Keratinocyte (primary cell): ENCODE measurements around the gene PMIS2. TPM values are rescaled to one million over a fixed set of nuclear protein-coding genes. Genes with fewer than 3 reads are reported as not detected.

Experiments
- DNase-seq: peaks from one replicate; pipeline ENCODE4 v3.0.0-alpha.2; 2011; ENCODE audit warnings: low read depth, missing footprints, low spot score
- FAIRE-seq: peaks from 2 replicates; lab custom pipeline; 2011; peaks lifted over from hg19 to GRCh38; lab: Jason Lieb, UNC
- H2AFZ ChIP-seq: 2 replicates; pipeline ENCODE4 v1.6.0; 2012; ENCODE audit warnings: low read length, control low read depth, inconsistent platforms; ENCODE audit not compliant: control insufficient read depth
- H3K27ac ChIP-seq: 2 replicates; pipeline ENCODE4 v1.5.1; 2011; ENCODE audit warnings: low read length; ENCODE audit not compliant: control insufficient read depth, insufficient read depth
- H3K27me3 ChIP-seq: 3 replicates; pipeline ENCODE4 v1.6.0; 2011; ENCODE audit warnings: low read length; ENCODE audit not compliant: control insufficient read depth, insufficient read depth; ENCODE audit errors: extremely low read depth
- H3K36me3 ChIP-seq, 2 experiments: 2 replicates in 1 of 2; 3 replicates in 1 of 2; pipeline ENCODE4 v1.5.1; 2011; ENCODE audit warnings: low read length in 2 of 2, mild to moderate bottlenecking in 1 of 2; ENCODE audit not compliant: control insufficient read depth in 2 of 2, insufficient read depth in 2 of 2; ENCODE audit errors: extremely low read depth in 1 of 2
- H3K4me1 ChIP-seq: 3 replicates; pipeline ENCODE4 v1.5.1; 2011; ENCODE audit warnings: low read length; ENCODE audit not compliant: control insufficient read depth, insufficient read depth; ENCODE audit errors: extremely low read depth
- H3K4me2 ChIP-seq: 3 replicates; pipeline ENCODE4 v1.6.0; 2011; ENCODE audit warnings: low read depth, low read length; ENCODE audit not compliant: control insufficient read depth, insufficient read depth; ENCODE audit errors: extremely low read depth
- H3K4me3 ChIP-seq, 3 experiments: fragments of 200-600 bp in 1 of 3; sonication (generic) in 1 of 3; 2 replicates in 2 of 3; 3 replicates in 1 of 3; pipeline ENCODE4 v1.5.1; 2011 to 2016; ENCODE audit warnings: low read length in 3 of 3, mild to moderate bottlenecking in 3 of 3, control low read depth in 2 of 3, inconsistent platforms in 1 of 3, low read depth in 1 of 3, mixed read lengths in 1 of 3, mixed run types in 1 of 3, moderate library complexity in 1 of 3; ENCODE audit not compliant: control insufficient read depth in 2 of 3, insufficient read depth in 2 of 3; ENCODE audit errors: extremely low read depth in 1 of 3
- H3K79me2 ChIP-seq: 2 replicates; pipeline ENCODE4 v1.6.0; 2012; ENCODE audit warnings: low read length; ENCODE audit not compliant: control insufficient read depth, insufficient read depth
- H3K9ac ChIP-seq: 3 replicates; pipeline ENCODE4 v1.6.0; 2011; ENCODE audit warnings: low read length; ENCODE audit not compliant: control insufficient read depth, insufficient read depth; ENCODE audit errors: extremely low read depth
- H3K9me1 ChIP-seq: 3 replicates; pipeline ENCODE4 v1.6.0; 2011; ENCODE audit warnings: low read length; ENCODE audit not compliant: control insufficient read depth, insufficient read depth; ENCODE audit errors: extremely low read depth
- H3K9me3 ChIP-seq: 2 replicates; pipeline ENCODE4 v1.5.1; 2012; ENCODE audit warnings: low read depth, low read length; ENCODE audit not compliant: control insufficient read depth
- H4K20me1 ChIP-seq: 3 replicates; pipeline ENCODE4 v1.6.0; 2011; ENCODE audit warnings: low read length; ENCODE audit not compliant: control insufficient read depth, insufficient read depth; ENCODE audit errors: extremely low read depth
- EZH2 ChIP-seq: IDR thresholded peaks from one replicate; pipeline ENCODE4 v1.6.1; 2012; ENCODE audit warnings: inconsistent platforms, mild to moderate bottlenecking, low read length, moderate library complexity
- dilution Hi-C: fragments of 300-500 bp; cut with MboI; formaldehyde crosslinking; loops from one replicate; pipeline ENCODE4 v1.7.0; 2020; ENCODE audit warnings: low sequenced_read_pairs; ENCODE audit not compliant: extremely low pct_ligation_motif_present
- polyA plus RNA-seq, 5 experiments: library from polyadenylated mRNA; depleted of rRNA in 3 of 5; stranded (reverse) in 3 of 5; stranded (forward) in 1 of 5; unstranded in 1 of 5; fragments of >200 nt; gene quantifications; 1 replicate in 1 of 5; 2 replicates in 3 of 5; 3 replicates in 1 of 5; pipeline versions ENCODE4 v1.2.1 to v1.2.3, GENCODE V29; 2011 to 2012; ENCODE audit warnings: missing spikeins in 2 of 5, low read depth in 1 of 5, low replicate concordance in 1 of 5
- TF ChIP-seq, protein P1 (sequence below), 3 experiments: IDR thresholded peaks in 1 of 3; conservative IDR thresholded peaks in 1 of 3; optimal IDR thresholded peaks in 1 of 3; 2 replicates in 2 of 3; 3 replicates in 1 of 3; pipeline versions ENCODE3 to v1.5.1; 2011; ENCODE audit warnings: low read length in 3 of 3, mild to moderate bottlenecking in 3 of 3, moderate library complexity in 2 of 3, control low read depth in 1 of 3, inconsistent platforms in 1 of 3; ENCODE audit not compliant: insufficient read depth in 2 of 3; ENCODE audit errors: extremely low read depth in 1 of 3

The PMIS2 gene
- polyA plus RNA-seq, 1 donor (not counting 4 experiments of a cell fraction or from before 2014, with no cell fraction given) = not detected

GRCh38 chr19:35566738-35567137 lies 19.2 kb upstream of the PMIS2 start:
- no peak overlapping the region for H3K4me3 ChIP-seq
- H3K9me1 ChIP-seq = no peaks in the 10 kb centered on the region
- H3K9me3 ChIP-seq = no peaks in the 10 kb centered on the region
- dilution Hi-C loops = no loop called here
- H4K20me1 ChIP-seq = no peaks in the 10 kb centered on the region
- no peak overlapping the region for H3K9ac ChIP-seq
- no peaks in the 10 kb centered on the region for H3K4me1 ChIP-seq
- no peaks in the 10 kb centered on the region for H3K79me2 ChIP-seq
- H2AFZ ChIP-seq = no peak overlapping the region
- no peak overlapping the region for H3K27ac ChIP-seq
- FAIRE-seq (no peak), DNase-seq (no peak)
- H3K36me3 ChIP-seq = no peaks in the 10 kb centered on the region
- no peak overlapping the region for H3K4me2 ChIP-seq
- no peak for TF ChIP-seq EZH2
- TF ChIP-seq, protein P1, sequence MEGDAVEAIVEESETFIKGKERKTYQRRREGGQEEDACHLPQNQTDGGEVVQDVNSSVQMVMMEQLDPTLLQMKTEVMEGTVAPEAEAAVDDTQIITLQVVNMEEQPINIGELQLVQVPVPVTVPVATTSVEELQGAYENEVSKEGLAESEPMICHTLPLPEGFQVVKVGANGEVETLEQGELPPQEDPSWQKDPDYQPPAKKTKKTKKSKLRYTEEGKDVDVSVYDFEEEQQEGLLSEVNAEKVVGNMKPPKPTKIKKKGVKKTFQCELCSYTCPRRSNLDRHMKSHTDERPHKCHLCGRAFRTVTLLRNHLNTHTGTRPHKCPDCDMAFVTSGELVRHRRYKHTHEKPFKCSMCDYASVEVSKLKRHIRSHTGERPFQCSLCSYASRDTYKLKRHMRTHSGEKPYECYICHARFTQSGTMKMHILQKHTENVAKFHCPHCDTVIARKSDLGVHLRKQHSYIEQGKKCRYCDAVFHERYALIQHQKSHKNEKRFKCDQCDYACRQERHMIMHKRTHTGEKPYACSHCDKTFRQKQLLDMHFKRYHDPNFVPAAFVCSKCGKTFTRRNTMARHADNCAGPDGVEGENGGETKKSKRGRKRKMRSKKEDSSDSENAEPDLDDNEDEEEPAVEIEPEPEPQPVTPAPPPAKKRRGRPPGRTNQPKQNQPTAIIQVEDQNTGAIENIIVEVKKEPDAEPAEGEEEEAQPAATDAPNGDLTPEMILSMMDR (optimal IDR thresholded peaks at IDR 0.05 in 1 of 3, IDR thresholded peaks at IDR 0.05 in 1 of 3, conservative IDR thresholded peaks at IDR 0.05 in 1 of 3; ENCODE audit: extremely low read depth in 1 of 3, insufficient read depth in 2 of 3, low read length in 3 of 3) = no peak
- H3K27me3 ChIP-seq = no peaks in the 10 kb centered on the region

DNA sequence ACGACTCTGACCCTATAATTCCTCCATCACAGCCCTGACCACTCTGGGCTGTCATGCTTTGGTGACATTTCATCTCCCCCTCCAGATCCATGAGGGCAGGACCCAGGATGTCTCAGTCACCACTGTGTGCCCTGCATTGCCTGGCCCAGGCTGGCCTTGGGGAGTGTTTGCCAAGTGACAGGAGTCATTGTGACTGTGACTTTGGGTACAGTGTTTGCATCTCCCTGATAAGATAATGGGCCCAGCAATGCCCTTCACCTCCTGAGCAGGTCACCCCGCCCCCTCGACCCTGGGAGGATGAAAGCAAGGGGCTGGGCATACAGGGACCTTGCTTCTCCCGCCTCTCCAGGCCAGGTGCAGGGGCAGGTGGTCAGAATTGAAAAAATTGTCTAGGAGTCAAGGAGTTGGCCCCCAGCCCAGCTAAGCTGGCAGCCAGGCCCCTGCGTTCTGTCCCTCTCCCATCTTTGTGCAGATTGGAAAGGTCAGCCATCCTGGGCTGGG lies 16.6 kb upstream of the PMIS2 start:
- Histone ChIP-seq H3K27ac (no peak overlapping the region), H3K4me1 (no peaks in the 10 kb centered on the region), H3K4me3 (no peak overlapping the region), H3K9ac (no peak overlapping the region), H4K20me1 (no peaks in the 10 kb centered on the region), H2AFZ (no peak overlapping the region), H3K79me2 (no peaks in the 10 kb centered on the region), H3K9me3 (no peaks in the 10 kb centered on the region), H3K36me3 (no peaks in the 10 kb centered on the region), H3K9me1 (no peaks in the 10 kb centered on the region), H3K4me2 (no peak overlapping the region), H3K27me3 (no peaks in the 10 kb centered on the region)
- dilution Hi-C loops = no loop called here
- DNase-seq (no peak), FAIRE-seq (no peak)
- no peak for TF ChIP-seq EZH2
- TF ChIP-seq, protein P1 (optimal IDR thresholded peaks at IDR 0.05 in 1 of 3, IDR thresholded peaks at IDR 0.05 in 1 of 3, conservative IDR thresholded peaks at IDR 0.05 in 1 of 3; ENCODE audit: extremely low read depth in 1 of 3, insufficient read depth in 2 of 3, low read length in 3 of 3) = no peak
